Brain microvascular endothelial cell (primary cell): ENCODE data around the gene TCEA3.

Source experiments
- DNase-seq: peaks from one replicate; pipeline ENCODE4 v3.0.0-alpha.2; 2020
- H3K27ac ChIP-seq: fragments of 250-450 bp; sonication (Bioruptor Pico); 2 replicates; pipeline ENCODE4 v1.5.1; 2020; ENCODE audit warnings: mild to moderate bottlenecking, moderate library complexity
- H3K27me3 ChIP-seq: fragments of 250-450 bp; sonication (Bioruptor Pico); replicated peaks from 2 replicates; pipeline ENCODE4 v1.5.1; 2020; ENCODE audit warnings: mild to moderate bottlenecking
- H3K36me3 ChIP-seq: fragments of 250-450 bp; sonication (Bioruptor Pico); replicated peaks from 2 replicates; pipeline ENCODE4 v1.5.1; 2020; ENCODE audit warnings: mild to moderate bottlenecking
- H3K4me3 ChIP-seq: 2 replicates; pipeline ENCODE4 v1.5.1; 2011; ENCODE audit warnings: low read depth, mild to moderate bottlenecking, control low read depth, low read length, moderate library complexity
- CTCF ChIP-seq: IDR thresholded peaks from 2 replicates; pipeline ENCODE4 v1.5.1; 2011; ENCODE audit warnings: low read depth, mild to moderate bottlenecking, moderate library complexity, low read length, control low read depth, inconsistent platforms; ENCODE audit errors: missing control alignments
- in situ Hi-C: cut with HindIII; loops from 2 replicates; pipeline ENCODE4 v1.10.0; 2017; ENCODE audit warnings: low sequenced_read_pairs, low pct_ligation_motif_present

Gene TCEA3

GRCh38 chr1:23444104-23444533, 19.6 kb upstream of the TCEA3 start:
- TF ChIP-seq CTCF: no peak
- Histone ChIP-seq H3K27me3 (no peaks in the 10 kb centered on the region), H3K27ac (no peak overlapping the region), H3K4me3 (no peak overlapping the region), H3K36me3 (no peaks in the 10 kb centered on the region)
- no peak for DNase-seq
- in situ Hi-C loops: no loop called here

DNA sequence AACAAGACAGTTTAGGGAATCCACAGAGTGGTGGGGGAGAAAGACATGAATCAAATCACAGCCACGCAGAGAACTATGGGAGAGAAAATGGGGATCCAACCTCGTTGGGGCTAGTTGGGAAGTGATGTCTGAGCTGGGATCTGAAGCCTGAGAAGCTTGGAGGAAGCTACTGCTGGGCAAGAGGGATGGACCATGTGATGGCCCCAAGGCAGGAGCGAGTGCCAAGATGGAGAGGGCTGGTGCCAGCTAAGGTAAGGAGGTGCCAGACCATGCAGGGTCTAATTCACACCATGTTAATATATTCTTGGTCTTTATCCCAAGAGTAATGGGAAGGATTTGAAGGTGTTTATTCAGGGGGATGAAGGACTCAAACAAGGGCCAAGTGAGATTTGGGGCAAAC, 18.2 kb upstream of the TCEA3 start:
- Histone ChIP-seq H3K36me3 (no peaks in the 10 kb centered on the region), H3K27ac (no peak overlapping the region), H3K4me3 (no peak overlapping the region), H3K27me3 (no peaks in the 10 kb centered on the region)
- in situ Hi-C loops: no loop called here
- TF ChIP-seq CTCF: no peak
- no peak for DNase-seq

- in situ Hi-C loops: no loop called here
- Histone ChIP-seq H3K27ac (no peak overlapping the region), H3K4me3 (no peak overlapping the region), H3K36me3 (no peaks in the 10 kb centered on the region), H3K27me3 (no peaks in the 10 kb centered on the region)
- no peak for DNase-seq
- no peak for TF ChIP-seq CTCF
Measured at GRCh38 chr1:23441446-23442148, 17.0 kb upstream of the TCEA3 start.

GRCh38 chr1:23438545-23438944, 14.0 kb upstream of the TCEA3 start:
- no peak for DNase-seq
- Histone ChIP-seq H3K4me3 (no peak overlapping the region), H3K27me3 (no peaks in the 10 kb centered on the region), H3K27ac (no peak overlapping the region), H3K36me3 (no peaks in the 10 kb centered on the region)
- in situ Hi-C loops: no loop called here
- no peak for TF ChIP-seq CTCF

- H3K4me3 ChIP-seq: no peak overlapping the region
- no peak overlapping the region for H3K27ac ChIP-seq
- in situ Hi-C loops: no loop called here
- no peaks in the 10 kb centered on the region for H3K27me3 ChIP-seq
- TF ChIP-seq CTCF: no peak
- no peak for DNase-seq
- H3K36me3 ChIP-seq: no peaks in the 10 kb centered on the region
Measured at GRCh38 chr1:23437355-23437664, 12.8 kb upstream of the TCEA3 start.
